Measurements from ENCODE around the gene PITX1. TPM values are rescaled to one million over a fixed set of nuclear protein-coding genes. Genes with fewer than 3 reads are reported as not detected.

The PITX1 gene
- total RNA-seq, 2 donors from 2014 or later, result 1.3 to 2.4 TPM

GRCh38 chr5:135030123-135030955, 3.7 kb downstream of the PITX1 start:
- Mint-ChIP-seq H3K4me3 (peak overlapping the region; percentile 60), H3K27me3 (ENCODE audit: insufficient read depth) (peaks cover 91% of the 10 kb centered on the region), H3K4me1 (peaks cover 34% of the 10 kb centered on the region), H3K36me3 (ENCODE audit: low read depth) (no peaks in the 10 kb centered on the region), H3K9me3 (no peaks in the 10 kb centered on the region), H3K27ac (no peak overlapping the region)
- TF ChIP-seq CTCF (conservative IDR thresholded peaks at IDR 0.05), result no peak
- 16 to 20% methylated on average over 5 to 13 of the region's 13 CpGs for WGBS, 2 experiments (ENCODE audit: insufficient coverage in 1 of 2, insufficient read length in 1 of 2)
- peak; percentile 60 for DNase-seq
- peaks cover 3% of the 10 kb centered on the region for H3K36me3 ChIP-seq (ENCODE audit: control insufficient read depth, insufficient read depth, low read length)
- peaks cover 96% of the 10 kb centered on the region for H3K27me3 ChIP-seq (ENCODE audit: control insufficient read depth, insufficient read depth, low read length, poor library complexity, severe bottlenecking)
- H3K9me3 ChIP-seq (ENCODE audit: control insufficient read depth, low read length), result no peaks in the 10 kb centered on the region
- no peak overlapping the region for H3K9ac ChIP-seq (ENCODE audit: extremely low read depth, low read length, poor library complexity, severe bottlenecking)
- H3K27ac ChIP-seq (ENCODE audit: low read depth, low read length), result no peak overlapping the region
- H3K4me3 ChIP-seq (ENCODE audit: low read length), result peak overlapping the region; percentile 83
- no peaks in the 10 kb centered on the region for H3K4me1 ChIP-seq (ENCODE audit: control insufficient read depth, insufficient read depth, low read length)

GRCh38 chr5:135029477-135030122, 4.4 kb downstream of the PITX1 start:
- Histone ChIP-seq H3K9ac (ENCODE audit: extremely low read depth, low read length, poor library complexity, severe bottlenecking) (no peak overlapping the region), H3K9me3 (ENCODE audit: control insufficient read depth, low read length) (no peaks in the 10 kb centered on the region), H3K27ac (ENCODE audit: low read depth, low read length) (no peak overlapping the region), H3K4me3 (ENCODE audit: low read length) (no peak overlapping the region), H3K36me3 (ENCODE audit: control insufficient read depth, insufficient read depth, low read length) (peaks cover 3% of the 10 kb centered on the region), H3K27me3 (ENCODE audit: control insufficient read depth, insufficient read depth, low read length, poor library complexity, severe bottlenecking) (peaks cover 96% of the 10 kb centered on the region), H3K4me1 (ENCODE audit: control insufficient read depth, insufficient read depth, low read length) (no peaks in the 10 kb centered on the region)
- H3K27me3 Mint-ChIP-seq (ENCODE audit: insufficient read depth), result peaks cover 91% of the 10 kb centered on the region
- H3K36me3 Mint-ChIP-seq (ENCODE audit: low read depth), result no peaks in the 10 kb centered on the region
- no peak overlapping the region for H3K27ac Mint-ChIP-seq
- H3K4me3 Mint-ChIP-seq, result peak overlapping the region; percentile 60
- no peaks in the 10 kb centered on the region for H3K9me3 Mint-ChIP-seq
- no peak for TF ChIP-seq CTCF (conservative IDR thresholded peaks at IDR 0.05)
- 18 to 23% methylated on average over 15 of the region's 15 CpGs for WGBS, 2 experiments (ENCODE audit: insufficient coverage in 1 of 2, insufficient read length in 1 of 2)
- no peak for DNase-seq
- peaks cover 28% of the 10 kb centered on the region for H3K4me1 Mint-ChIP-seq

- H3K4me3 Mint-ChIP-seq, result peak overlapping the region; percentile 35
- peak; percentile 87 for DNase-seq
Observed at GRCh38 chr5:135028791-135029476, 5.1 kb downstream of the PITX1 start.

More at GRCh38 chr5:135028791-135029476, 5.1 kb downstream of the PITX1 start:
- 21 to 25% methylated on average over 28 to 62 of the region's 62 CpGs for WGBS, 2 experiments (ENCODE audit: insufficient coverage in 1 of 2, insufficient read length in 1 of 2)
- H3K9me3 ChIP-seq (ENCODE audit: control insufficient read depth, low read length), result no peaks in the 10 kb centered on the region
- H3K27ac Mint-ChIP-seq, result peak overlapping the region; percentile 31
- no peaks in the 10 kb centered on the region for H3K36me3 Mint-ChIP-seq (ENCODE audit: low read depth)
- H3K36me3 ChIP-seq (ENCODE audit: control insufficient read depth, insufficient read depth, low read length), result peaks cover 3% of the 10 kb centered on the region
- H3K27me3 Mint-ChIP-seq (ENCODE audit: insufficient read depth), result peaks cover 93% of the 10 kb centered on the region
- peaks cover 28% of the 10 kb centered on the region for H3K4me1 Mint-ChIP-seq
- no peak for TF ChIP-seq CTCF (conservative IDR thresholded peaks at IDR 0.05)
- no peak overlapping the region for H3K9ac ChIP-seq (ENCODE audit: extremely low read depth, low read length, poor library complexity, severe bottlenecking)
- H3K27me3 ChIP-seq (ENCODE audit: control insufficient read depth, insufficient read depth, low read length, poor library complexity, severe bottlenecking), result peaks cover 97% of the 10 kb centered on the region
- no peaks in the 10 kb centered on the region for H3K4me1 ChIP-seq (ENCODE audit: control insufficient read depth, insufficient read depth, low read length)
- H3K27ac ChIP-seq (ENCODE audit: low read depth, low read length), result no peak overlapping the region
- no peaks in the 10 kb centered on the region for H3K9me3 Mint-ChIP-seq
- H3K4me3 ChIP-seq (ENCODE audit: low read length), result no peak overlapping the region

All from endodermal cell (in vitro differentiated cells).